Ascending aorta (tissue), 2 donors: Measurements from ENCODE around the gene BPHL. TPM values are rescaled to one million over a fixed set of nuclear protein-coding genes. Genes with fewer than 3 reads are reported as not detected.
"Not testable (repeated sequence)": the region's sequence is repeated elsewhere in the genome, so short reads cannot be mapped to it uniquely, and the experiment has no call there.

Experiments used
- DNase-seq, 2 donors: peaks; one replicate each; pipeline ENCODE4 v3.0.0-alpha.2; 2019; ENCODE audit warnings: low spot score in 2 of 2
- H3K27ac ChIP-seq, 2 donors: fragments of 200-600 bp; sonication (generic); one replicate each; pipeline ENCODE4 v1.5.1; 2016 to 2017; ENCODE audit warnings: mild to moderate bottlenecking in 1 of 2
- H3K27me3 ChIP-seq: fragments of 200-600 bp; sonication (generic); one replicate; pipeline ENCODE4 v1.5.1; 2017
- H3K36me3 ChIP-seq, 2 donors: fragments of 200-600 bp; sonication (generic); one replicate each; pipeline ENCODE4 v1.5.1; 2016
- H3K4me1 ChIP-seq, 2 donors: fragments of 200-600 bp; sonication (generic); one replicate each; pipeline ENCODE4 v1.5.1; 2016 to 2017; ENCODE audit warnings: mild to moderate bottlenecking in 1 of 2
- H3K4me3 ChIP-seq, 2 donors: fragments of 200-600 bp; sonication (generic); one replicate each; pipeline ENCODE4 v1.5.1; 2016 to 2017; ENCODE audit warnings: mild to moderate bottlenecking in 1 of 2
- H3K9me3 ChIP-seq, 2 donors: fragments of 200-600 bp; sonication (generic); one replicate each; pipeline ENCODE4 v1.5.1; 2016
- intact Hi-C: fragments of 100-400 bp; cut with DNase I; formaldehyde crosslinking; loops from one replicate; pipeline ENCODE4 v1.15.1; 2023
- total RNA-seq: library from RNA; depleted of rRNA; stranded (reverse); fragments of >200 nt; gene quantifications from one replicate; pipeline ENCODE4 v1.1.0, GENCODE V29; 2016
- TF ChIP-seq, protein P1 (sequence below), 3 experiments: fragments of 200-600 bp in 2 of 3; fragments of 450-650 bp in 1 of 3; sonication (generic) in 2 of 3; IDR thresholded peaks; one replicate each; pipeline ENCODE4 v1.5.1; 2016 to 2019; ENCODE audit warnings: antibody characterized with exemption in 3 of 3, mild to moderate bottlenecking in 1 of 3, moderate library complexity in 1 of 3

BPHL gene
- total RNA-seq, 1 donor from 2014 or later, result 7.7 TPM

- no peaks in the 10 kb centered on the region for H3K9me3 ChIP-seq
- intact Hi-C loops, result no loop called here
- TF ChIP-seq, protein P1, sequence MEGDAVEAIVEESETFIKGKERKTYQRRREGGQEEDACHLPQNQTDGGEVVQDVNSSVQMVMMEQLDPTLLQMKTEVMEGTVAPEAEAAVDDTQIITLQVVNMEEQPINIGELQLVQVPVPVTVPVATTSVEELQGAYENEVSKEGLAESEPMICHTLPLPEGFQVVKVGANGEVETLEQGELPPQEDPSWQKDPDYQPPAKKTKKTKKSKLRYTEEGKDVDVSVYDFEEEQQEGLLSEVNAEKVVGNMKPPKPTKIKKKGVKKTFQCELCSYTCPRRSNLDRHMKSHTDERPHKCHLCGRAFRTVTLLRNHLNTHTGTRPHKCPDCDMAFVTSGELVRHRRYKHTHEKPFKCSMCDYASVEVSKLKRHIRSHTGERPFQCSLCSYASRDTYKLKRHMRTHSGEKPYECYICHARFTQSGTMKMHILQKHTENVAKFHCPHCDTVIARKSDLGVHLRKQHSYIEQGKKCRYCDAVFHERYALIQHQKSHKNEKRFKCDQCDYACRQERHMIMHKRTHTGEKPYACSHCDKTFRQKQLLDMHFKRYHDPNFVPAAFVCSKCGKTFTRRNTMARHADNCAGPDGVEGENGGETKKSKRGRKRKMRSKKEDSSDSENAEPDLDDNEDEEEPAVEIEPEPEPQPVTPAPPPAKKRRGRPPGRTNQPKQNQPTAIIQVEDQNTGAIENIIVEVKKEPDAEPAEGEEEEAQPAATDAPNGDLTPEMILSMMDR (IDR thresholded peaks at IDR 0.05), result no peak
- H3K4me1 ChIP-seq, result peaks cover 5 to 15% of the 10 kb centered on the region in 2 donors
- no peak overlapping the region for H3K27ac ChIP-seq
- DNase-seq, result no peak
- H3K36me3 ChIP-seq, result peaks cover 29 to 50% of the 10 kb centered on the region in 2 donors
- H3K27me3 ChIP-seq, result no peaks in the 10 kb centered on the region
- H3K4me3 ChIP-seq, result no peak overlapping the region
These were observed 42.2 kb upstream of the BPHL start for GRCh38 chr6:3076320-3076719.

DNA sequence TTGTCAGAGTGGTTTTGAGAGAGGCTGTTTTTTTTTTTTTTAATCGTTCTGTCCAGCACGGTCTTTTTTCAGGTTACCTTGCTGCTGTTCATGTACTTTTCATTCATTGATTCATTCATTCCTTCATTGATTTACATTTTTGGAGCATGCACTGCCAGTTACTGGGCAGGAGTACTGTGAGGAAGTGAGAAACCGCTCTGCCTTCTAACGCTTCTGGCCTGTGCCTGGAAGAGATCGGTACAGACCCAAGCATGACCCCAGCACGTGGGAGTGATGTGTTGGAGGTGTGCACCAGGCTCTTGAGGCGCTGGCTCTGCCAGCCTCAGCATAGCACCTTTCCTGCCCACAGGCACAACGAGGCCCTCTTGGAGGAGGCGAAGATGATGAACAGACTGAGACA, 41.1 kb upstream of the BPHL start:
- Histone ChIP-seq H3K4me3 (no peak overlapping the region), H3K36me3 (peaks cover 37 to 60% of the 10 kb centered on the region in 2 donors), H3K27ac (no peak overlapping the region), H3K9me3 (no peaks in the 10 kb centered on the region), H3K4me1 (peaks cover 5 to 15% of the 10 kb centered on the region in 2 donors), H3K27me3 (no peaks in the 10 kb centered on the region)
- TF ChIP-seq, protein P1 (IDR thresholded peaks at IDR 0.05), result no peak
- no peak for DNase-seq
- intact Hi-C loops, result no loop called here

- intact Hi-C loops, H3K27ac ChIP-seq, H3K4me3 ChIP-seq, H3K9me3 ChIP-seq, H3K27me3 ChIP-seq, DNase-seq: not testable (repeated sequence)
- Histone ChIP-seq H3K36me3 (peaks cover 51 to 71% of the 10 kb centered on the region in 2 donors), H3K4me1 (peaks cover 5 to 15% of the 10 kb centered on the region in 2 donors)
These were observed 39.6 kb upstream of the BPHL start for GRCh38 chr6:3078952-3079351.

GRCh38 chr6:3079682-3080081, 38.8 kb upstream of the BPHL start:
- no peaks in the 10 kb centered on the region for H3K27me3 ChIP-seq
- TF ChIP-seq, protein P1 (IDR thresholded peaks at IDR 0.05), result no peak
- intact Hi-C loops, result no loop called here
- peaks cover 5 to 15% of the 10 kb centered on the region in 2 donors for H3K4me1 ChIP-seq
- H3K9me3 ChIP-seq, result no peaks in the 10 kb centered on the region
- H3K4me3 ChIP-seq, result no peak overlapping the region
- no peak for DNase-seq
- peaks cover 56 to 78% of the 10 kb centered on the region in 2 donors for H3K36me3 ChIP-seq
- H3K27ac ChIP-seq, result no peak overlapping the region

- Histone ChIP-seq H3K36me3 (peaks cover 65 to 99% of the 10 kb centered on the region in 2 donors), H3K9me3 (no peaks in the 10 kb centered on the region), H3K4me3 (no peak overlapping the region), H3K27ac (no peak overlapping the region), H3K4me1 (no peaks in the 10 kb centered on the region), H3K27me3 (no peaks in the 10 kb centered on the region)
- TF ChIP-seq, protein P1 (IDR thresholded peaks at IDR 0.05), result no peak
- intact Hi-C loops, result no loop called here
- DNase-seq, result no peak
These were observed 36.6 kb upstream of the BPHL start for GRCh38 chr6:3081960-3082359.

DNA sequence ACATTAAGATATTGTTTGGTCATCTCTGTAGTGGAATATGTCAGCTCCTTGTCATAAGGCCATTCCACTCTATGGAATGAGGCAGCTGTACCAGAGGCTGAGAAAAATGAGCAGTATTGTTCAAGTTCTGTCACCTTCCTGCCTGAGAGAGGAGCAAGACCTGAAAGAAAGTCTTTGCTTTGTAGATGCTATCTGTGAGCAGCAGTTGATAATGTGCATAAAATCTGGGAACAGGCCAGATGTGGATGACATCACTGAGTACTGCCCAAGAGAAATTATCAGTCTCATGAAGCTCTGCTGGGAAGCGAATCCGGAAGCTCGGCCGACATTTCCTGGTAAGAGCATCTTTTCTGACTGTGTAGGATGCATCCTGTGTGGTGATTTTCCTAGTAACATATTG, 33.4 kb upstream of the BPHL start:
- Histone ChIP-seq H3K4me1 (no peaks in the 10 kb centered on the region), H3K36me3 (peaks cover 67 to 85% of the 10 kb centered on the region in 2 donors), H3K27ac (no peak overlapping the region), H3K9me3 (no peaks in the 10 kb centered on the region), H3K27me3 (no peaks in the 10 kb centered on the region), H3K4me3 (no peak overlapping the region)
- intact Hi-C loops, result no loop called here
- TF ChIP-seq, protein P1 (IDR thresholded peaks at IDR 0.05), result no peak
- no peak for DNase-seq
